Measurements from ENCODE around the gene DNAJC13.
"Not testable (repeated sequence)": the region's sequence is repeated elsewhere in the genome, so short reads cannot be mapped to it uniquely, and the experiment has no call there.

- not testable (repeated sequence) for TF ChIP-seq EZH2 (IDR thresholded peaks at IDR 0.05; ENCODE audit: borderline replicate concordance, low read length)
- TF ChIP-seq, protein P1, sequence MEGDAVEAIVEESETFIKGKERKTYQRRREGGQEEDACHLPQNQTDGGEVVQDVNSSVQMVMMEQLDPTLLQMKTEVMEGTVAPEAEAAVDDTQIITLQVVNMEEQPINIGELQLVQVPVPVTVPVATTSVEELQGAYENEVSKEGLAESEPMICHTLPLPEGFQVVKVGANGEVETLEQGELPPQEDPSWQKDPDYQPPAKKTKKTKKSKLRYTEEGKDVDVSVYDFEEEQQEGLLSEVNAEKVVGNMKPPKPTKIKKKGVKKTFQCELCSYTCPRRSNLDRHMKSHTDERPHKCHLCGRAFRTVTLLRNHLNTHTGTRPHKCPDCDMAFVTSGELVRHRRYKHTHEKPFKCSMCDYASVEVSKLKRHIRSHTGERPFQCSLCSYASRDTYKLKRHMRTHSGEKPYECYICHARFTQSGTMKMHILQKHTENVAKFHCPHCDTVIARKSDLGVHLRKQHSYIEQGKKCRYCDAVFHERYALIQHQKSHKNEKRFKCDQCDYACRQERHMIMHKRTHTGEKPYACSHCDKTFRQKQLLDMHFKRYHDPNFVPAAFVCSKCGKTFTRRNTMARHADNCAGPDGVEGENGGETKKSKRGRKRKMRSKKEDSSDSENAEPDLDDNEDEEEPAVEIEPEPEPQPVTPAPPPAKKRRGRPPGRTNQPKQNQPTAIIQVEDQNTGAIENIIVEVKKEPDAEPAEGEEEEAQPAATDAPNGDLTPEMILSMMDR (IDR thresholded peaks at IDR 0.05; ENCODE audit: low read length): not testable (repeated sequence)
Observed at GRCh38 chr3:132392675-132393074, 24.6 kb upstream of the DNAJC13 start.
